Gastrocnemius medialis (tissue), 4 donors: ENCODE data around the gene LMBR1.

Source experiments
- CTCF ChIP-seq, 5 experiments: fragments of 450-650 bp in 3 of 5; fragments of 200-600 bp in 2 of 5; sonication (generic) in 2 of 5; IDR thresholded peaks in 4 of 5; conservative IDR thresholded peaks in 1 of 5; 1 replicate in 4 of 5; 2 replicates in 1 of 5; pipeline ENCODE4 v1.5.1; 2016 to 2019; ENCODE audit warnings: antibody characterized with exemption in 5 of 5, mild to moderate bottlenecking in 3 of 5, moderate library complexity in 3 of 5
- POLR2A ChIP-seq, 2 donors: fragments of 450-650 bp; IDR thresholded peaks; one replicate each; pipeline ENCODE4 v1.6.1; 2017; ENCODE audit warnings: antibody characterized with exemption in 2 of 2, mild to moderate bottlenecking in 2 of 2, moderate library complexity in 2 of 2

DNA sequence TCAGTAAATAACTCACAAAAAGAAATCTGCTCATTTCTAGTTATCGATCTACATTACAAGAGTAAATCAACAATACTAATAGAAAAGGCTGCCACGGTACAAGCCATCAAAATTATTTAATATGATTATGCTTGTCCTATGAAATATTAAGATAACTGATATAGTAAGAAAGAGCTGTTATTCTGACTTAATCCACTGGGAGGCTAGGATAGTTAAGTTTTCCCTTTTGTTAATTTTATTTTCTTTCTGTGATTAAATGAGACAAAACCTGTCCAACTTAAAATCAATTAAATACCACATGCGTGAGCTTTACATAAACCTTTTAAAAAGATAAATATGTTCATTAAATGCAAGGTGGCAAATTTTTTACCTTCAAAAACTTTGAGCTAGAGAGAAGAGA lies 114.8 kb downstream of the LMBR1 start:
- TF ChIP-seq CTCF (IDR thresholded peaks at IDR 0.05 in 4 of 5, conservative IDR thresholded peaks at IDR 0.05 in 1 of 5): no peak
- TF ChIP-seq POLR2A (IDR thresholded peaks at IDR 0.05): no peak
